Activated T-helper 1 cell treated with anti-CD3 and anti-CD28 coated beads, Interleukin-2, amount 50 U/mL, for 16 hours (primary cell): Measurements from ENCODE around the gene CDH18.

Source experiments
- DNase-seq, 2 donors: peaks; one replicate each; pipeline ENCODE4 v3.0.0-alpha.2; 2020; ENCODE audit warnings: low read depth in 1 of 2, low spot score in 1 of 2

The CDH18 gene

DNA sequence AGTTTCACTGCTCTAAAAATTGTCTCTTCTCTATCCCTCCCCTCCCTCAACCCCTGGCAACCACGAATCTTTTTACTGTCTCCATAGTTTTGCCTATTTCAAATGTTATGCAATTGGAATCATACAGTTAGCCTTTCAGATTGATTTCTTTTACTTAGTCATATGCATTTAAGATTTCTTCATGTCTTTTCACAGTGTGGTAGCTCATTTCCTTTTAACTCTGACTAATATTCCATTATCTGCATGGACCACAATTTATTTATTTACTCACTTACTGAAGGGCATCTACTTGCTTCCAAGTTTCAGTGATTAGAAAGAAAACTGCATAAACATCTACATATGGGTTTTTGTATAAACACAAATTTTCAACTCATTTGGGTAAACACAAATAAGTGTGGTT is 372.3 kb downstream of the CDH18 start:
- no peak for DNase-seq

DNA sequence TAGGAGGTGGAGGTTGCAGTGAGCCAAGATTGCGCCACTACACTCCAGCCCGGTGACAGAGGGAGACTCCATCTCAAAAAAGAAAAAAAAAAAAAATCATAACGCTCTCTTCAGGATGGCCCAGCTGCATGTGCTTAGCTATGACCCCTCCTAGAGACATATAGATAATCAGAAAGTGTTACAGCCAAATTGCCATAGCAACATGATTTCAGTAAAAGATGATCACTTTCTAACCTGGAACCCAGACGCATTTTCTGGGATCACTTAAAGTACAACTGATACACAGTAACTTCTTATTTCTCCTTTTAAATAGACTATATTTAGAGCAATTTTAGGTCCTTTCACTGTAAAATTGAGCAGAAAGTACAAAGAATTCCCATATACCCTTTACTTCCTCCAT is 372.9 kb downstream of the CDH18 start:
- no peak for DNase-seq

DNA sequence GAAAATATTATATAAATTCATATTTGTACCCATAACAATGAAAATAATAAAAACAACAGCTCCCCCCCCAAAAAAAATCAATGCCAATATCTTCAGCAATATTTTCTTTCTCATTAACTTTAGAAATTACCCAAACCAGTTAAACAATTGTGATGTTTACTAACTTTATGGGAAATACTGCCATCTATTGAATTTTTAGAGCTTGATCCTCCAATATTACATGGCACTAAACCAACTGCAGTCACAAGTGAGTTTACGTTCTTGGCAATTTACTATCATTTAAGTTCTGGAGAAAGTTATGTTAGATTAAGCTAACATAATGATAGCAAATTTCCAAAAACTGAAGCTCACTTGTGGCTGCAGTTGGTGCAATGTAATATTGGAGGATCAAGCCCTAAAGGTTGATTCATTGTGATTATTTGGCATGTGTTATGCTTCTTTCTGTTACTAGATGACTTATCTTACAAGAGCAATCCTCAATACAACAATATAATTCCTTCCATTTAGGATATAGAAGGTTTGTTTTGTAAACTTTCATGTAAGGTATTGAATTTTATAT is 379.5 kb downstream of the CDH18 start:
- no peak for DNase-seq

DNA sequence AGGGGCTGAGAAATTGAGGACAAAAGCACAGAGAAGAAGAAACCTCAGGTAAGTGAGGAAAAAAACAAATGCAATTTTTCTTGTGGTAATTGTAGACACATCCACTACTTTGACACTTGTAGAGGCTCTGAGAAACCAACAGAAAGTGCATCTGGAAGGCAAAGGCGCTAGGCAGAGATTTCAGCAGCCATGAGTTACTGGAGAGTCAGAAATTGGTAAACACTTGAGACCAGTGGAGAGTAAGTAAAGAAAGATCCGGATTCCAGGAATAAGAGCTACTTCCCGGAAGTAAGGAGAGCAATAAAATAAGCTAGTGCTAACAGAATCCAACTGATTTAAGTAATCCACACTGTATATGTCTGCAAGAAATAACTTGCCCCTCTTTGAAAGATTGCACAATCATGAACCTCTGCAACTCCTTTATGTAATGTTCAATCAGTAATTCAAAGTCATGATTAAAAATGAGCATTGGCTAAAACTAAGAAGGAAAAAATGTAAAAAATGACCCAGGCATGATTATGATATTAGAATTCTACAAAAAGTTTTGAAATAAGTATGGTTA is 382.1 kb downstream of the CDH18 start:
- no peak for DNase-seq

DNA sequence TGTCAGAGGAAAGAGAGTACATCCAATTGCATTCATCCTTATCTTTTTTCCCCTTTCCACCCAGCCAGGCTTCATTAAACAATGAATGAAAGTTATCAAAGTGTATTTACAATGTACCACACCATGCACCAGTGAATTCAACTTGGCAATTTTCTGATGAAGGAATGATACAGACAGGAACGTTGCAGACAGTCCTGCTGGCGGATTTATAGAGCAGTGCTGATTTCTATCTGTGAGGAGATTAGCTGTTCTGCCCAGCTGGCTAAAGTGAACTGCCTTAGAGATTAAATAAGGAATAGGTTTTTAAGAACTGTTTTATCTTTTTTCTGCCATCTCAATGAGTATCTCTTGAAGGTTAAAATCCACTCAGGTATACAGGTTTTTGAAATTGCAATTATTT is 403.9 kb downstream of the CDH18 start:
- no peak for DNase-seq

DNA sequence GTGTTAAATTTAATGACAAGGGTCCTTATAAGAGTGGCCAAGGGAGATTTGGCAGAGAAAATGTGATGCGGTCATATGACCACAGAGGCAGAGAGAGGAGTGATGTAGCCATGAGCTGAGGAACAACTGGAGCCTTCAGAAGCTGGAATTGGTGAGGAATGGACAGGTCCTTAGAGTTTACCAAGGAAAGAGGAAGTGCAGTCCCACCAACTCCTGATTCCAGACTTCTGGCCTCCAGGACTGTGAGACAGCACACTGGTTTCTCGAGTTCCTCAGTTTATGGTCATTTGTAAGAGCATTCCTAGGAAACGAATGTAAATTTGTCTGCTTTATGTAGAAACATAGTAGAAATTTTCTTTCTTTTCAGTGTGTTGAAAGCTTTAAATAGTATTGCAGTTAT is 410.1 kb downstream of the CDH18 start:
- no peak for DNase-seq

DNA sequence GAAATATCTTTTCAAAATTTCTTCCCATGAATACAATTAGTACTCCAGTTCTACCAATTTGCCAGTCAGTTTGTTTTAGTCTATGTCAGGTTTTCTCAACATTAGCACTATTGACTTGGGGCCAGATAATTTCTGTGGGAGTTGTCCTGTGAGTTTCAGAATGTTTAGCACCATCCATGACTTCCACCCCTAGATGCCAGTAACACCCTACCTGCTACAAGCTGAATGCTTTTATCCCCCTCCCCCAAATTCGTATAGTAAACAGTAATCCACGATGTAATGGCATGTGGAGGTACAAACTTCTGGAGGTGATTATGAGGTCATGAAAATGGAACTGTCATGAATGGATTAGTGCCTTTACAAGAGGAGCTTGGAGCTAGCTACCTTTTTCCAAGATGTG is 420.0 kb downstream of the CDH18 start:
- no peak for DNase-seq

DNA sequence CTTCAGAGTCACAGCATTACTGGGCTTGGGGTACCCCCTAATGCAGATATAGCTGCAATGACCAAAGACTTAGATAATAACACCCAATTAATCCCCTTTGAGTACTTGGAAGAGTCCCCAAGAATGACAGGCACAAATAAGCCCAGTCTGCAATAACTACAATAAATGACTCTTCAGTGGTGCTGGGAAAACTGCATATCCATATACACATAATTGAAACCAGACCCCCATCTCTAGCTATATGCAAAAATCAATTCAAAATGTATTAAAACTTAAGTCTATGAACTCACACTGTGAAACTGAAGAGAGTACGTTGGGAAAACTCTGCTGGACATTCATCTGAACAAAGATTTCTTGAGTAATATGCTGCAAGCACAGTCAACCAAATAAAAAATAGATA is 422.5 kb downstream of the CDH18 start:
- DNase-seq = no peak

DNA sequence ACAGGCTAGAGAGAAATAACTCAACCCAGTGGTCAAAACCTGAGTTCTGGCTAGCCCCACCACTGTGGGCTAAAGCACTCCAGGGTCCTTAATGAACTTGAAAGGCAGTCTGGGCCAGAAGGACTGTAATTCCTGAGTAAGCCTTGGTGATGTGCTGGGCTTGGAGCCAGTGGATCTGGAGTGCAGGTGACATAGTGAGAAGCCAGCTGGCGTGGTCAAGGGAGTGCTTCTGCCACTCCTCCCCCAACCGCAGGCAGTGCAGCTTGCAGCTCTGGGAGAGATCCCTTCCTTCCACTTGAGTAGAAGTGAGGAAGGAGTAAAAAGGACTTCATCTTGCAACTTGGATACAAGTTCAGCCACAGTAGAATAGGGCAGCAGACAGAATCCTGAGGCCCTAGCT is 424.0 kb downstream of the CDH18 start:
- no peak for DNase-seq

DNA sequence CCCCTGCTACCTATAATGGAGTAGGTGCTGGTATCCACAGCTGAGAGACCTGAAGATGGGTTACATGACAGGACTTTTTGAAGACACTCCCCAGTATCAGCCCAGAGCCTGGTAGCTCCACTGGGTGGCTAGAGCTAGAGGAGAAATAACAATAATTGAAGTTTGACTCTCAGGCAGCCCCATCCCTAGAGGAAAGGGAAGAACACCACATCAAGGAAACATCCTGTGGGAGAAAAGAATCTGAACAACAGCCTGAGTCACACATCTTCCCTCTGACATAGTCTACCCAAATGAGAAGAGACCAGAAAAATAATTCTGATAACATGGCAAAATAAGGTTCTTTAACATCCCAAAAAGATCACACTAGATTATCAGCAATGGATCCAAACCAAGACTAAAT is 432.1 kb downstream of the CDH18 start:
- no peak for DNase-seq

DNA sequence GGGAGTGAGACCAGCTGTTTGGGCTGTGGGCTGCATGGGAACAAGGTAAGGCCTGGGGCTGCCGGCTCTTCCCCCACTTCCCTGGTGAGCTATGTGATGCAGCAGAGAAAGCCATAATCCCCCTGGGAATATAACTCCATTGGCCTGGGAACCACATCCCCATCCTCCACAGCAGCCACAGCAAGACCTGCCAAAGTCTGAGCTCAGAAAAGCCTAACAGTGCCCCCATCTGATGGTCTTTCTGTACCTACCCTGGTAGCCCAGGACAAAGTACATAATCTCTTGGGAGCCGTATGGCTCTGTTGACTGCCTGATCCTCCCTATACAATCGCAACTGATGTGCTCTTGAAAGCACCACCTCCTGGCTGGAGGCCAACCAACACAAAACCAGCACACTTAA is 432.6 kb downstream of the CDH18 start:
- DNase-seq = no peak

DNA sequence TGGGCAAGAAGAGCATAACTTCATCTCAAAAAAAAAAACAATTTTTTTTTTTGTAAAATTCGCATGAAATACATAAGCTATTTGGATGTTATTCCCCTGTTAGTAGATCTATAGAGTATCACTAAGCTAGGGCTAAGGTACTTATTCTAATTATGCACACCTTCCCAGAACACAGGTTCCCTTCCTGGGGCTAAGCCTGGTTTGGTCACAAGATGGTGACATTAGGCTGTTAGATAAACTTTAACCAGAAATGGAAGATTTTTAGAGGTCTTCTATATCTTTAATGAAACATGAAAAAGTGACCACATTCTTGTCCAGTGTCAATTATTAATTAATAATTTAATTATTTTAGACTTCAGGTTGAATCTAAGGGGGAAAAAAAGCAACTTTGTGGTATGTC is 433.5 kb downstream of the CDH18 start:
- no peak for DNase-seq

DNA sequence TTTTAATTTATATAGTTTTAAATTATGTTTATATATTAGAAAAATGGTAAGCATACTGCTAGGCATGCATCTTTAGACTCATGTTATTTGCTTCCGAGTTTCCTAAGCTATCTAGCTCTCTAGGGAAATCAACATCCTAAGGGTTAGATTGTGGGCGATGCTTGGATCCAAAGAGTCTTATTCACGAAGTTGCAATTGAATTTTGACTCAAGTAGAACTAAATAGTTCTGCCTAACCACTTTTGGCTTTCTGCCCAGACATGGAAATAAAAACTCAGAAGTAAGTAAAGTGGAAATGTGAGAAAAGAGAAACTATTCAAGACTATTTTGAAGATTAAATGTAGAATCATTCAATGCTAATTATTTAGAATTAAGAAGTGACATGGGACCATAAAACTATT is 440.4 kb downstream of the CDH18 start:
- no peak for DNase-seq

DNA sequence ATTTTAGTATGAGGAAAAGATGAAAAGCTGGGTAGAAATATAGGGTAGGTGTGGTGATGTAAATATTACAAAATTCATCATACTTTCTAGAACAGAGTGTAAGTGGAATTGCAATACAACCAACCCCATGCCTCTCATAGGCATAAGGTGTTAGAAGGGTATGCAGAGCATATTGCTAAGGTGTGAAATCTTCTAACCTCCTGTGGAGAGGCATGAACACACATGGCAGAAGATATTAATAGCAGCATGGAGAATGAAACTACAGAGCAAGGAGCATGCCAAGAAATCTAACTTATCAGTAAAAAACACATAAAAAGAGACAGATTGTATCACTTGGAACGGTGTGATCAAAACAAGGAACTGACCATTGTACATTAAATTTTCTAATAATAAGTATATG is 441.5 kb downstream of the CDH18 start:
- no peak for DNase-seq

DNA sequence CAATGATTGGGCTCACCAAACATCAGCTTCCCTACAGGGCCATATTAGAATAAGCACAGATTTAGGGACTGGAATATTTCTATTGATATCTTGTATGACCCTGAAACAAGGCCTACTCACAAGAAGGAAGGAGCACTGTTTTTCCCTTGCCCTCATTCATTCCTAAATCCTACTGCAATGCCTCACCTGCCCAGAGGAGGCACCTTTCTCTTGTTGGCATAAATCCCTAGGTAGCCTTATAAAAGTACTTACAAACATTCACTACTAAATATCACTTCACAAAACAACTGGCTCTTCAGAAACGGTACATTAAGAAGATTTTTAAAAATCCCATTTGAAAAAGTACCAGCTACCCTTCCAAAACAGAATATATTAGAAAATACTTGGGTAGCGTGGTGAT is 449.4 kb downstream of the CDH18 start:
- DNase-seq = no peak

DNA sequence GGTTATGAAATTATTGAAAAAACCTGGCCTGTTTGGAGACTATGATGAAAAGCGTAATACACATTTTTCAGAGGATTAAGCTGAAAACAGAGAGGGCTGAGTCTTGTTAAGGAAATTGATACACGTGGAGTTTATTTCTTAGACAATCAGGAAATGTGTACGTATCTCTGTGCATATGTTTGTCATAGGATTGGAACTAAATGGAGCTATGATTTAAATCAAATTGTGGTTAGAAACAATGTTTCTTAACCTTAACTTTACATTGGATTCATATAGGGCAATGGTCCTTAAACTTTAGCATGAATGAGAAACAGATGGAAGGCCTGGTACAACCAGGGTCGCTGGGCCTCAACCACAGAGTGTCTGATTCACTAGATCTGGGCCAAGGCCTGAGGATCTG is 451.6 kb downstream of the CDH18 start:
- no peak for DNase-seq

DNA sequence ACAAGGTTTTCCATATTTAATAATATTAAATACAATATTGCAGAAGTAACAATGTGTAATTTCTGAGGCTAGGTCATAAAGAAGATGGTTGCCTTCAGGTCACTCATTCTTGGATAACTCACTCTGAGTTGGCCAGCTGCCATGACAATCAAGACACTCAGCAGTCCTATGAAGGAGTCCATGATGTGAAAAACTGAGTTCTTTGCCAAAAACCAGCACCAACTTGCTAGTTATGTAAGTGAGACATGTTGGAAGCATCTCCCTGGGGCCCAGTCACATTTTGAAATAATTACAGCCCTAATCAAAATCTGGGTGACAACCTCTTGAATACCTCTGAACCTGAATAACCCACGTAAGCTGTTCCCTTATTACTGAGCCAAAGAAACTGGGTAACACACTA is 453.2 kb downstream of the CDH18 start:
- no peak for DNase-seq

DNA sequence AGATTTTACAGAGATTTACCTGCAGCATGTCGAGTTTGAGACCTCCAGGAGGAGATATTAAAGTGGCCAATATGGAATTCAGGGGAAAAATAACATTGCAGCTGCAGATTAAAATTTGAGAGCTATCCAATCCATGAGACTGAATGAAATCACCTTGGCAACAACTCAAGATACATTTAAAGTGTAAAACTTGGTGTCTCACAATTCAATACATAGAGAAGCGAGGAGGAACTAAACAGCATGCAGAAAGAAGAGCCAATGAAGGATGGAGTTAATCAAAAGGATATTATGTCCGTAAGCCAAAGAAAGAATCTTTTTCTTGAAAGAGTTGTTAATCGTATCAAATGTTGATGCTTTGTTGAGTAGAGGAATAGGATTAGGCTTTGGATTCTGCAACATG is 455.1 kb downstream of the CDH18 start:
- DNase-seq = no peak

DNA sequence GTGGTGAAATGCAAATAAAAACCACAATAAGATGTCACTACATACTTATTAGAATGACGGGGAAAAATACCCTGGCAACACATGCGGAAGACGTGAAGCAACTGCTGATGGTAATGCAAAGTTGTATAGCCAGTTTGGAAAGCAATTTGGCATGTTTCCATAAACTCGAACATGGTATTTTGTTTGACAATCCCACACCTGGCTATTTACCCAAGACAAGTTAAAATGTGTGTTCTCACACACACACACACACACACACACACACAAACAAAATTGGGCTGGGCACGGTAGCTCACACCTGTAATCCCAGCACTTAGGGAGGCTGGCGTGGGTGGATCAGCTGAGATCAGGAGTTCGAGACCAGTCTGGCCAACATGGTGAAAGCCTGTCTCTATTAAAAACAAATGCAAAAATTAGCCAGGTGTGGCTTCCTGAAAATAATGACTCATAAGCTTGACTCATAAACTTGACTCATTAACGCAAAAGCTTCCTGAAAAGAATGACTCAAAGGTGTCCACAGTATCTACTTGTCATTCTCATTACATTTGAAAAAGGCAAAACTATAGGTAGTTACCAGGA is 456.5 kb downstream of the CDH18 start:
- no peak for DNase-seq

DNA sequence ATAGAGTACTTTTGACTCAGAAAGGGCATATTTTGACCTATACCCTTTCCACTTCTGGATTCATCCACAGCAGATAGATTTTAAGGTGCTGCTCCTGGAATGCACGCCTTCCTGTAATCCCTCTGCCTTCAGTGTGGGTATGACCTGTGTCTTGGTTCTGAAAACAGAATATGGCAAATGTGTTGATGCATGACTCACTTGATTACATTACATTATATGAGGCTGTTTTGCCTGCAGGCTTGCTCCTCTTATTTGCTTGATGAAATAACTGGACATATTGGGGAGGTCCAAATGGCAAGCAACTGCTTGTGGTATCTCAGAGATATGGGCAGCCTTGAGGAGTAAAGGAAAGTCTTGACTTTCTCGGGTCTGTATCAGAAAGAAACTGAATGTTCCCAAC is 468.6 kb downstream of the CDH18 start:
- DNase-seq = no peak

DNA sequence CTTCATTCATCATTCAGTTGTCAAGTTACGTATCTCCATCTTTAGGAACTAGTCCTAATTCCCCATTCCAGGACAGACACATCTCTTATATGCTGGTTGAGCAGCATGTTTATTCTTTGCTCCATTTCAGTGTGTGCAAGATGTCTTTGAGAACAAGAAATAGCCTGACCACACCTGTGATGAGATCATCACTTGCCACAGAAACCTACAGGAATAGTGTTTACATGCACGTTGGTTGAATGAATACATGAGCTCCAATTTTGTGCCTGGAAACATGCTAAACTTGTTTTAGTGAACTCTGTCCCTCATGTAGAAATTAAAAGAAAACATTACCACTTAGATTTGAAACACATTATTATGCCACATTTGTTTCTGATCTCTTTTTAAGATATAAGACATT is 489.1 kb downstream of the CDH18 start:
- DNase-seq = no peak

DNA sequence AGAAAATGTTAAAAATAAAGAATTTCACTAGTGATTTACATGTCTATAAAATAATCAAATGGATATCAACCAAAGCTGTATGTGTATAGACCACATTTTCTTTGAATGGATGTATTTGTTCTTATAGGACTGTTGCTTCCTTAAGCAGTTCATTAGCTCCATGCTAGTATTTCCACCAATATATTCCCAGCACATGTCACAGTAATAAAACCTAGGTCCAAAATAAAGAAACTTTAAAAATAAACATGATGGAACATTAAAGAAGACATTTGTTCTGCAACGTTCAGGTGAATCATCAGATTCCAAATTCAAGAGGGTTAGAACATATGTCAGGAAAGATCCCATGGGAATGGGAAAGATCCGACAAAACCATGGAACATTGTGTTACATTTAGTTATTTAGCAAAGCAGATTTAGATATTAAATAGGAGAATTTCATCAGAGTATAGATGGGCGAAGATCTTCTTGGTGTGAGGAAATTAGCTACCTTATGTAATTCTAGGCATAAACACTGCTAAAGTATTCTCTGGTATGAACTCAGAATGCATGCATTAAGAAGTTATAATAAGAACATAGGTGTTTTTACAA is 490.7 kb downstream of the CDH18 start:
- no peak for DNase-seq

DNA sequence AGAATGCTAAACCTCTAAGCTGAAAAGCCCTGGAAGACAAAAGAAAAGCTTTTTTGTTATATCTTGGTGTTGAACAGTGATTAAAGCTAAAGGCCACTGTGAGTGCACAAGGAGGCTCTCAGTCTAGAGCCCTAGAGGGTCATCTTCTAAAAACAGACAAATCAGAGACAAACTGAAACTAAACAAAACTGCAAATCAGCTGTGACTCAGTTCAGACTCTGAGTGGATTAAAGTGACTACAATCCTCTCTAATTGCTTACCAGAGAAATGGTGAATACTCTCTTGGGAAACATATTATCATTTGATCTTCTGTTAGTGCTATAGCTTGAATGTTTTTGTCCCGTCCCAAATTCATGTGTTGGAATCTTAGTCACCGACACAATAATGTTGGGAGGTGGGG is 491.9 kb downstream of the CDH18 start:
- no peak for DNase-seq
